DMS 273 (cell line): ENCODE measurements around the gene OR2T8.

Experiments
- DNase-seq: peaks from one replicate; lab custom pipeline; 2025; ENCODE audit not compliant: unreplicated experiment; lab: John Stamatoyannopoulos, UW

Gene OR2T8, protein sequence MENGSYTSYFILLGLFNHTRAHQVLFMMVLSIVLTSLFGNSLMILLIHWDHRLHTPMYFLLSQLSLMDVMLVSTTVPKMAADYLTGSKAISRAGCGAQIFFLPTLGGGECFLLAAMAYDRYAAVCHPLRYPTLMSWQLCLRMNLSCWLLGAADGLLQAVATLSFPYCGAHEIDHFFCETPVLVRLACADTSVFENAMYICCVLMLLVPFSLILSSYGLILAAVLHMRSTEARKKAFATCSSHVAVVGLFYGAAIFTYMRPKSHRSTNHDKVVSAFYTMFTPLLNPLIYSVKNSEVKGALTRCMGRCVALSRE

GRCh38 chr1:247919952-247920351 is at the start of gene OR2T8:
OR2T8 (plus strand) TSS chr1:247920252; CDS start chr1:247921018, 766 bp downstream.
- DNase-seq, result no peak

DNA sequence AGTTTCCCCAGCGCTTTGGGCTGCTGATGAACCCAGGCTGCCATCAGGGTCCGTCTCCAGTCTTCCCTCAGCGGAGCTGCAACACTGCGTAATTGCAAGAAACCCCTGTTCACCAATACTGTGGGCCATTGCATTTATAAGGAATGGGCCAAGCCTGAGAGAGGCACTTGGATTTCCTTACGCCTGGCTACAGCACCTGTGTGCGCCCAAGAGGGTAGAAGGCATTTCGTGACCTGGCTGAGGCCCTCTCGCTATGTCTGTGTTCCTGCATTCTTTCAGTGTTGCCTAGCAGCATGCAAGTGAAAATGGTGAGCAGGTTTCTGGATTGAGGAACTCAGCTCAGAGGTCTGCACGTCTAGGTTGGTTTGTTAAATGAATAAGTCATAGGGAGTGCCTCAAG is 36.7 kb upstream of the OR2T8 start:
- no peak for DNase-seq

DNA sequence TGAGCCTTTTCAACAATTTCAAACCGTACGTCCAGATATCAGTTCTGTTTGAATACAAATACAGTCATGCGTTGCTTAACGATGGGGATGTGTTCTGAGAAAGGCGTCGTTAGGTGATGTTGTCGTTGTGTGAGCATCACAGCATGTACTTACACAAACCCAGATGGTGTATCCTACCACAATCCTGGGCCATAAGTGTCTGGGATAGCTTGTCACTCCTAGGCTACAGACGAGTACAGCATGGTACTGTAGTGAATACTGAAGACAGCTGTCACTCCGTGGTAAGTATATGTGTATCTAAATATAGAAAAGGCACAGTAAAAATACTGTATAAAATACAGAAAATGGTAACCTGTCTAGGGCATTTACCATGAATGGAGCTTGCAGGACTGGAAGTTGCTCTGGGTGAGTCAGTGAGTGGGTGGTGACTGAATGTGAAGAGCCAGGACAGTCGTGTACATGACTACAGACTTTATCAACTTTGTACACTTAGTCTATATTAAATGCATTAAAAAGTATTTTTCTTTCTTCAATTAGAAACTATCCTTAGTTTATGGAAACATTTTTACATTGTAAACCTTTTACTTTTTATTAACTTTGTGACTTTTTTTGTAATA is 35.1 kb upstream of the OR2T8 start:
- DNase-seq, result no peak

DNA sequence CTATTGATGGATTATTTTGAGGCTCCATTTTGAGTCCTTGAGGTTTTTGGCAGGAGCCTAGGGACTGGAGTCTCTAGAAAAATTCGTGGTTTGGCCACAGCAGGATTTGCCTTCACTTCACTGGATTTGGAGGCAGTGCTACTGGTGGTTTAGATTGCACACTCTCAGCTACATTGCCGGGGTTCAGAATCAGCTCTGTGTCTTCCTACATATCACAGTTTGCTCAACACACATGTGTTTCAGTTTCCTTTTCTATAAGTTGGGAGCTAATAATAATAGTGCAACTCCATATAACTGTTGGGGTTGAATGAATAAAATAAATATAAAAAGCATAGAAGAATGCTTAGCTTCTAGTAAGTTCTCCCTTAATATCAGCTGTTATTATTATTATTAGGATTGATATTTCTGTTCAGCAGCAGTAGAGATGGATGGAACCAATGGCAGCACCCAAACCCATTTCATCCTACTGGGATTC is 24.9 kb upstream of the OR2T8 start, which contains the start of gene OR2W3:
OR2W3 (plus strand) TSS at position 425 of the 475 bp plus-strand sequence; CDS start at position 425, 0 bp downstream.
- DNase-seq, result no peak

GRCh38 chr1:247895976-247896375 is 24.1 kb upstream of the OR2T8 start:
- DNase-seq, result no peak

- DNase-seq, result no peak
These were observed 15.9 kb upstream of the OR2T8 start for GRCh38 chr1:247904122-247904521.

DNA sequence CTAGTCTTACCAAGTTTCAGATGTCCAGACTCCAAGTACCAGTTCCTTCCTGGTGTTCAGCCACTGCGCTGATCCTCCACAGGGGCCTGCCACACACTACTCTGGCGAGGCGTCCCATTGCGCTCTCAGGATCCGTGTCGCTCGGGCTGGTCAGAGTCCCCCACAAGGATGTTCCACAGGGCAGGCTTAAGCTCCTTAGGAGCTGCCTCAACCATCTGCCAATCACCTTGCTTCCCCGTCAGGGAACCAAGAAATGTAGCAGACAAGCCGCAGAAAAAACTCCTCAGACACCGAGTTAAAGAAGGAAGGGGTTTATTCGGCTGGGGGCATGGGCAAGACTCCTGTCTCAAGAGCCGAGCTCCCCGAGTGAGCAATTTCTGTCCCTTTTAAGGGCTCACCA is 14.9 kb upstream of the OR2T8 start:
- DNase-seq, result no peak

- no peak for DNase-seq
These were observed 14.0 kb upstream of the OR2T8 start for GRCh38 chr1:247905910-247906503.

GRCh38 chr1:247906504-247907047 is 13.5 kb upstream of the OR2T8 start:
- DNase-seq, result no peak

DNA sequence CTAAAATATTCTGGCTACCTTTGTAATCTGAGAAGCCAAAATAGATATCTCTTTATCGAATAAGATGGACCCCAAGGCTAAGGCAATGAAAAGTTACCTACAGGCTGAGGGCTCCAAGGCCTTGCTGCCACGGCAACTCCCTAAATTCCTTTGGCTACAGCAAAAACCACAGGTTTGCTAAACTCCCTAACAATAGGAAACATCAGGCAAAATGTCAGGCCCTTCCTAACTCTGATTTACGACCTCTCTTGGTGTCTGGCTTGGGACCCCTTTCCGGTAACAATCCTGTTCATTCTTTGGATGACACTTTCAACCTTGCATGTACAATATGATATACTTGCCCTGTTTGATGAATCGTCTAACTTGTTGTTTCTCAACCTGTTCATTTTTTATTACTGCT is 11.3 kb upstream of the OR2T8 start:
- no peak for DNase-seq

- DNase-seq, result no peak
These were observed 6.3 kb upstream of the OR2T8 start for GRCh38 chr1:247913786-247914185.

DNA sequence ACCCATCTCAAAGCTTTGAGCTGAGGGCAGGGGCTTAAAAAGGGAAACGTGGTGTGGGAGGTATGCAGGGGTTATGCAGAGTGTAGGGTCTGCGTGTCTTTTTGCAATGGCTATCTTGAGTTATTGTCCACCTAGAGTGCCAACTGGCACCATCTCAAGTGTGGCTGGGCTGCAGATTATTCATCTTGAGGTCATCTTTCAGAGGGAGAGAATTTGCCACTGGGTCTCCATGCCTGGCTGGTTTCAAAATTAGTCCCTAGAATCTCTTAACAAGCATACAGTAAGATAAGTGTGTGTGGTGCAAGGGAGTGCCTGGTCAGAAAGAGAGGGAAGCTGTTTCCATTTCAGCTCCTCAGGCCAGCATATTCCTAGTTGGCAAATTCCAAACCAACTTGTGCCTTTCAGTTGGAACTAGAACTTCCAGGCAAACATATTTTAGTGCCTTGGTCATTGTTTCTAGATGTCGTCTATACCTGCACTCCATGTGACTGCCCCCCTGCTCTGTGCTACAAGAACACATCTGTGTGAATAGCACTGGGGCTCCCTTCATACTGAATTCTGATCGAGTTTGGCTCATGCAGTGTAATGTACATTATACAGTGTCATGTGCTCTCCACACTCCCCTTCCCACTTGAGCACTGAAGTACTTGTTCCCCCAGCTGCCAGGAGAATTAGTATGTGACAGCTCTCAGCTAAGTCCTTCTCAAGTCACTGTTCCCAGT is 5.0 kb upstream of the OR2T8 start:
- no peak for DNase-seq

DNA sequence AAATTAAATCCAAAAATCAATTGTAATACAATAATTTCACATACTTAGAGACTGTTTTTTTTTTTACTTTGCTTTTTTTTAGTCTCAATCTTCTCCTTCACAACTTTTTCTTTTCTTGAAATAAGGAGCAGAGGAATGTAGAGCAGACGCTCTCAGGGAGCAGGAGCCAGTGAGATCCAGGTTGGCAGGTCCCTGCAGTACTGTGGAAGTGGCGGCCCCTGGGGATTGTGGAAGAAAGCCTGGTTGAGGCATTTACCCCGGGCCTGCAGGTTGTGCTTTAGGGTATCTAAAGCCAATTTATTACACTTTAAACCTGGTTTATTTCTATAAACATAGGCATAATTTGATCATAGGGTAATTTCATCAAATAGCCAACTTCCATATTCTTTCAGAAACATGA is 3.9 kb downstream of the OR2T8 start:
- no peak for DNase-seq

DNA sequence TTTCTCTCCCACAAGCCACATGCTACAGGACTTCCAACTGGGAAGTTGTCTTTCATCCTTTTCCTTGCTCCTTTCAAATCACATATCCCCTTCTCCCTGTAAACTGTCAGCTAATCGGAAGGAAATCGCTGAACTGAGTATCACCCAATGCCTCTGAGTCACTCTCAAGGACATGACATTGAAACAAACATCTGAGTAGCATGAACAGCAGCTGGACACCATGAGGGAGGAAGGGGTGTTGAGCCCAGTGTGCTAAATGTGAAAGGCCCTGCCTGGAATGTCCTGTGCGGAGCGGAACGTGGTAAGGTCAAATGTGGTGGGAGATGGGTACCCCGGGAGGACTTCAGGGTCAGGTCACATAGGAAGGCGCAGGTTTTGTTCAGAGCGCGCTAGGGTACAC is 4.8 kb downstream of the OR2T8 start, which contains the start of gene OR2AJ1:
OR2AJ1 (plus strand) TSS at position 22 of the 400 bp plus-strand sequence. CDS start 8,880 bp downstream, outside the sequence.
- DNase-seq, result no peak

GRCh38 chr1:247933989-247934388 is 13.9 kb downstream of the OR2T8 start:
- no peak for DNase-seq

- DNase-seq, result no peak
These were observed 15.7 kb downstream of the OR2T8 start for GRCh38 chr1:247935781-247936180.

DNA sequence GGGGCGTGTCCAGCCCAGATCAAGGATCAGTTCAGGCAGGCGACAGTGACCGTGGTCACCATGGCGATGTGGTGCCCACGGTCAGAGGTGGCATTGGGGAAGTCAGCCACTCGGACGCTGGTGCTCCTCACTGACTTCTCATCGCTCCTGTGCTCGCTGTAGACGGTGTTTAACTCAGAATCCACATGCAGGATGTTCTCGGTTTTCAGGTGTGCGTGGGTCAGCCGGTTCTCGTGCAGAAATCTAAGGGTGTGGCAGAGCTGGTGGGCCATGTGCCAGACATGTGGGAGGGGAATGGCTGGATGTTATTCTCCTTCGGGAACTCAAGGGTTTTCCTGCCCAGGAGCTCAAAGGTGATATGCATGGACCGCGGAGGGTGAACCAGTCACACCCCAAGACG is 16.4 kb downstream of the OR2T8 start:
- DNase-seq, result no peak

GRCh38 chr1:247936965-247937734 is 17.1 kb downstream of the OR2T8 start:
- peak; percentile 89 for DNase-seq

GRCh38 chr1:247942624-247943023 is 22.6 kb downstream of the OR2T8 start:
- DNase-seq, result no peak

- DNase-seq, result no peak
These were observed 28.5 kb downstream of the OR2T8 start, which contains the start of gene OR2L8 for GRCh38 chr1:247948558-247948957. OR2L8 (plus strand) TSS chr1:247948858; CDS start chr1:247948858, 0 bp downstream.
